Measurements from ENCODE around the gene PPM1H. TPM values are rescaled to one million over a fixed set of nuclear protein-coding genes. Genes with fewer than 3 reads are reported as not detected.

Gene PPM1H
- total and polyA plus RNA-seq, 2 of the 8 experiments (the other 6 are each of a cell fraction or from before 2014, with no cell fraction given): 16.4 to 36.1 TPM

DNA sequence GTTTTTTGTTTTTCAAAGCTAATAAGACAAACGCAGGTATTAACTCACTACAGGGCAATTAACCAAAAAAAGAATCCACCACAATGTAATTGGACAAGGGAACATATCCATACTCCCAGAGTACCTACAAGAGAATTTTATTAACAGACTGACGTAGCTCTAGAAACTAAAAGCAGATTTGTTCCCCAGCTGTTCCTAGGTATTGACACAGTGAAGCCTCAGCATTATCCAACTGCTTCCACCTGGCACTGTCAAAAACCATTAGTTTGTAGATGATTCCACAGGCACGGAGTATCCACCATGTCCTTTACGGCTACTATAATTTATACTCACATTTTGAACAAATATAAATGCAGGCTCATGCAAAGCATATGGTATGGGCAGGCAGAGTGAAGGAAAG lies 22.3 kb downstream of the PPM1H start:
- H2AFZ ChIP-seq (ENCODE audit: low read length): no peak overlapping the region
- no peak for FAIRE-seq
- H3K4me2 ChIP-seq (ENCODE audit: insufficient read depth in 1 of 2, low read depth in 2 of 2, low read length in 2 of 2): no peak overlapping the region
- no peak overlapping the region for H2BK120ac ChIP-seq (replicated peaks; ENCODE audit: low read depth, low read length)
- WGBS, 2 experiments (ENCODE audit: extremely low coverage in 1 of 2, insufficient coverage in 1 of 2, insufficient read length in 1 of 2, insufficient replicate concordance in 2 of 2, low coverage in 1 of 2, low lambda C conversion rate in 2 of 2, missing lambda C conversion rate in 1 of 2): 72% methylated on average over 4 of the region's 4 CpGs; no CpG with 5 or more reads in 1 of the 2 experiments
- H3K56ac ChIP-seq (replicated peaks; ENCODE audit: insufficient read length, low read depth, low read length): no peak overlapping the region
- H3K27ac ChIP-seq (ENCODE audit: low read depth, low read length): no peak overlapping the region
- H3K23ac ChIP-seq (ENCODE audit: insufficient read length): no peak overlapping the region
- no peak for DNase-seq (ENCODE audit: low read depth in 1 of 2, low spot score in 2 of 2)
- TF ChIP-seq NANOG (IDR thresholded peaks at IDR 0.05; ENCODE audit: insufficient read depth, low read depth, low read length, poor library complexity, severe bottlenecking) (no peak), CBX5 (IDR thresholded peaks at IDR 0.05; ENCODE audit: low read depth, low read length) (no peak), SRF (IDR thresholded peaks at IDR 0.05; ENCODE audit: low read depth, low read length) (no peak), CBX8 (IDR thresholded peaks at IDR 0.05; ENCODE audit: borderline replicate concordance, low read depth, low read length) (no peak)
- H4K20me1 ChIP-seq (replicated peaks in 1 of 2; ENCODE audit: control insufficient read depth in 1 of 2, insufficient read depth in 2 of 2, low read length in 2 of 2): peaks cover 0 to 4% of the 10 kb centered on the region in 2 experiments
- no peaks in the 10 kb centered on the region for H3K23me2 ChIP-seq (ENCODE audit: low read depth, low read length)
- peaks cover 6% of the 10 kb centered on the region; the same call in 1 of the 2 replicates for H3K79me1 ChIP-seq (ENCODE audit: low read depth, low read length)
- no peak overlapping the region for H2BK20ac ChIP-seq (ENCODE audit: low read length)
- no peak overlapping the region for H3K9ac ChIP-seq (replicated peaks in 1 of 4; ENCODE audit: extremely low read depth in 1 of 4, low read depth in 3 of 4, low read length in 3 of 4)
- H3K79me2 ChIP-seq (ENCODE audit: control insufficient read depth in 1 of 2, insufficient read depth in 2 of 2, low read length in 2 of 2): peaks cover 4 to 35% of the 10 kb centered on the region in 2 experiments; a peak in 3 of 4 replicates
- no peak overlapping the region for H3K14ac ChIP-seq (ENCODE audit: insufficient read length)
- no peak overlapping the region for H4K8ac ChIP-seq (ENCODE audit: extremely low read depth, insufficient read depth, low read length)
- H2AK5ac ChIP-seq (ENCODE audit: low read depth, low read length): no peak overlapping the region
- H3K9me3 ChIP-seq (ENCODE audit: insufficient read depth in 2 of 2, low read depth in 1 of 2, low read length in 1 of 2): no peaks in the 10 kb centered on the region
- no peak overlapping the region for H2BK5ac ChIP-seq (ENCODE audit: low read depth, low read length)
- no peaks in the 10 kb centered on the region for H3K27me3 ChIP-seq (replicated peaks in 1 of 4; ENCODE audit: control insufficient read depth in 3 of 4, extremely low read depth in 1 of 4, insufficient read depth in 3 of 4, low read length in 3 of 4)
- H2BK15ac ChIP-seq (ENCODE audit: low read length): no peak overlapping the region
- H3K36me3 ChIP-seq (ENCODE audit: control insufficient read depth in 2 of 4, insufficient read depth in 4 of 4, low read length in 3 of 4): no peaks in the 10 kb centered on the region
- peaks cover 2 to 26% (median 23%) of the 10 kb centered on the region in 4 experiments for H3K4me1 ChIP-seq (replicated peaks in 1 of 4; ENCODE audit: control insufficient read depth in 3 of 4, insufficient read depth in 4 of 4, low read length in 3 of 4)
- H2BK12ac ChIP-seq (ENCODE audit: low read depth, low read length): no peak overlapping the region
- no peak overlapping the region for H3K18ac ChIP-seq (ENCODE audit: extremely low read depth, low read length)
- no peak overlapping the region for H3K4ac ChIP-seq (replicated peaks; ENCODE audit: insufficient read length, low read depth, low read length)
- H4K91ac ChIP-seq (replicated peaks; ENCODE audit: insufficient read length, low read length): no peak overlapping the region
- POLR2A ChIA-PET (ENCODE audit: partially characterized antibody): interaction anchor here (0.8 to 2.1 kb wide), 3 partner anchors 10 to 47 kb away, joined by 3 to 10 read pairs (median 5); no protein-coding TSS in a partner anchor
- no peak overlapping the region for H3K4me3 ChIP-seq (ENCODE audit: extremely low read depth in 1 of 4, insufficient read depth in 2 of 4, low read depth in 3 of 4, low read length in 4 of 4)
- CTCF ChIA-PET (ENCODE audit: partially characterized antibody): interaction anchor here (0.9 to 2.7 kb wide), 5 partner anchors 11 to 156 kb away, joined by 3 to 10 read pairs (median 3); no protein-coding TSS in a partner anchor
- H4K5ac ChIP-seq (ENCODE audit: insufficient read length, low read depth, low read length): no peak overlapping the region
